Upper lobe of left lung (tissue), 6 donors: Measurements from ENCODE around the gene ATP6V1F. TPM values are rescaled to one million over a fixed set of nuclear protein-coding genes. Genes with fewer than 3 reads are reported as not detected.

Experiments used
- ATAC-seq, 2 donors: fragments of 200-7000 bp; cut with Tn5 transposase; one replicate each; pipeline ENCODE4 v1.9.1; 2022; ENCODE audit warnings: mild to moderate bottlenecking in 2 of 2, moderate library complexity in 2 of 2; ENCODE audit not compliant: low FRiP score in 2 of 2
- DNase-seq, 2 donors: peaks; one replicate each; pipeline ENCODE4 v3.0.0-alpha.2; 2019 to 2020
- H3K27ac ChIP-seq, 4 donors: fragments of 200-600 bp; sonication (generic); one replicate each; pipeline ENCODE4 v1.5.1; 2016 to 2019
- H3K27me3 ChIP-seq, 4 donors: fragments of 200-600 bp; sonication (generic); one replicate each; pipeline ENCODE4 v1.5.1; 2017 to 2019
- H3K36me3 ChIP-seq, 4 donors: fragments of 200-600 bp; sonication (generic); one replicate each; pipeline ENCODE4 v1.5.1; 2016 to 2019
- H3K4me1 ChIP-seq, 4 donors: fragments of 200-600 bp; sonication (generic); one replicate each; pipeline ENCODE4 v1.5.1; 2018 to 2019
- H3K4me3 ChIP-seq, 4 donors: fragments of 200-600 bp; sonication (generic); one replicate each; pipeline ENCODE4 v1.5.1; 2017 to 2019; ENCODE audit warnings: mild to moderate bottlenecking in 2 of 4, moderate library complexity in 1 of 4
- H3K9me3 ChIP-seq, 4 donors: fragments of 200-600 bp; sonication (generic); one replicate each; pipeline ENCODE4 v1.5.1; 2018 to 2019
- EP300 ChIP-seq, 4 donors: sonication (generic); formaldehyde crosslinking; IDR thresholded peaks; one replicate each; pipeline ENCODE4 v1.5.1; 2017; ENCODE audit warnings: antibody characterized with exemption in 4 of 4, control low read depth in 2 of 4
- POLR2A ChIP-seq, 4 donors: fragments of 450-650 bp; IDR thresholded peaks; one replicate each; pipeline ENCODE4 v1.5.1; 2016 to 2017; ENCODE audit warnings: antibody characterized with exemption in 4 of 4, mild to moderate bottlenecking in 2 of 4
- POLR2AphosphoS5 ChIP-seq, 2 donors: sonication (generic); formaldehyde crosslinking; IDR thresholded peaks; one replicate each; pipeline ENCODE4 v1.5.1; 2017; ENCODE audit warnings: antibody characterized with exemption in 2 of 2
- WGBS, 2 donors: methylation state at CpG; one replicate each; pipeline ENCODE4 v1.1.5; 2017 to 2018; 5-methylcytosine and 5-hydroxymethylcytosine counted together
- total RNA-seq, 6 donors: library from RNA; depleted of rRNA in 4 of 6; stranded (reverse); fragments of >200 nt in 4 of 6; gene quantifications; one replicate each; pipeline versions ENCODE4 v1.1.0 to v1.2.1, GENCODE V29; 2016 to 2021
- TF ChIP-seq, protein P1 (sequence below), 6 experiments: fragments of 450-650 bp in 4 of 6; fragments of 200-600 bp in 2 of 6; sonication (generic) in 2 of 6; IDR thresholded peaks; one replicate each; pipeline ENCODE4 v1.5.1; 2016 to 2019; ENCODE audit warnings: antibody characterized with exemption in 6 of 6
- donor health status: DM: no; HTN: no; CAD: no; lungs with moderate emphysema.
- donor health status: DM: no; HTN: yes; CAD: no; lungs with severe emphysema.

The ATP6V1F gene
- total RNA-seq, 6 donors from 2014 or later, result 99.8 to 224 (median 156) TPM

DNA sequence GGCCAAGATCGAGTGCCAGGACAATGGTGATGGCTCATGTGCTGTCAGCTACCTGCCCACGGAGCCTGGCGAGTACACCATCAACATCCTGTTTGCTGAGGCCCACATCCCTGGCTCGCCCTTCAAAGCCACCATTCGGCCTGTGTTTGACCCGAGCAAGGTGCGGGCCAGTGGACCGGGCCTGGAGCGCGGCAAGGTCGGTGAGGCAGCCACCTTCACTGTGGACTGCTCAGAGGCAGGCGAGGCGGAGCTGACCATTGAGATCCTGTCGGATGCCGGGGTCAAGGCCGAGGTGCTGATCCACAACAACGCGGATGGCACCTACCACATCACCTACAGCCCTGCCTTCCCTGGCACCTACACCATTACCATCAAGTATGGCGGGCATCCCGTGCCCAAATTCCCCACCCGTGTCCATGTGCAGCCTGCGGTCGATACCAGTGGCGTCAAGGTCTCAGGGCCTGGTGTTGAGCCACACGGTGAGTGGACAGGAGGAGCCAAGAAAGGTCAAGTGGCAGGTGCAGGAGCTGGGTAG is 17.8 kb upstream of the ATP6V1F start:
- Histone ChIP-seq H3K9me3 (no peaks in the 10 kb centered on the region), H3K4me1 (no peaks in the 10 kb centered on the region), H3K36me3 (no peaks in the 10 kb centered on the region), H3K27me3 (no peaks in the 10 kb centered on the region), H3K4me3 (no peak overlapping the region), H3K27ac (no peak overlapping the region)
- TF ChIP-seq POLR2AphosphoS5 (IDR thresholded peaks at IDR 0.05), result no peak
- TF ChIP-seq EP300 (IDR thresholded peaks at IDR 0.05), result no peak
- ATAC-seq (no peak), DNase-seq (peak in 1 of 2 donors; percentile 72)
- WGBS, 2 donors, result 90 to 96% methylated on average over 15 to 22 of the region's 25 CpGs

DNA sequence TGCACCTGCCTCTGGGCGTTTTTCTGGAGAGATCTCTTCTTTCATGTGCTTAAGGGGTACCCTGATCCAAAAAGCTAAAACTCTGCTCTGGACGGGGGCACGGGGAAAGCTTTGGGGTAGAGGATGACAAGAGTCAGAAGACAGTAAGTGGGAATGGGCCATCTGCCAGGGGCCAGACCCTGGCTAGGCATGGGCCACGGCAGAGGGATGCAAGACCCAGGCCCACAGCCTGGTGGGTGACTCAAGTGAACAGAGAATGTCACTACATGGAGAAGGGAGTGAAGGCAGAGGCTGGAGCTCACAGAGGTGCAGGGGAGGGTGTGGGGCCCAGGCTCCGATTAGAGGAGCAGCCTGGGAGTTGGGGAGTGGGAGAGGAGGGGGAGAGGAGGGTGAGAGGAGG is 17.2 kb upstream of the ATP6V1F start:
- no peak for DNase-seq
- no peaks in the 10 kb centered on the region for H3K36me3 ChIP-seq
- 90 to 91% methylated on average over 5 of the region's 5 CpGs for WGBS, 2 donors

DNA sequence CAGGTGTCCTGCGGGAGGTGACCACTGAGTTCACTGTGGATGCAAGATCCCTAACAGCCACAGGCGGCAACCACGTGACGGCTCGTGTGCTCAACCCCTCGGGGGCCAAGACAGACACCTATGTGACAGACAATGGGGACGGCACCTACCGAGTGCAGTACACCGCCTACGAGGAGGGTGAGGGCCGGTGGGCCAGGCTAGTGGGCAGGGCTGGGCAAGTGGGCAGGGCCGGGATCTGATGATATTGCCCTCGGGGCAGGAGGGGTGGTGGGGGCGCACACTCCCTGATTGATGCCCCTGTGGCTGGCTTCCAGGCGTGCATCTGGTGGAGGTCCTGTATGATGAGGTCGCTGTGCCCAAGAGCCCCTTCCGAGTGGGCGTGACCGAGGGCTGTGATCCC is 16.7 kb upstream of the ATP6V1F start:
- ATAC-seq, result no peak
- Histone ChIP-seq H3K36me3 (no peaks in the 10 kb centered on the region), H3K9me3 (no peaks in the 10 kb centered on the region), H3K4me1 (no peaks in the 10 kb centered on the region), H3K27me3 (no peaks in the 10 kb centered on the region), H3K27ac (no peak overlapping the region), H3K4me3 (no peak overlapping the region)
- DNase-seq, result peak in 1 of 2 donors; percentile 60
- no peak for TF ChIP-seq EP300 (IDR thresholded peaks at IDR 0.05)
- TF ChIP-seq, protein P1, sequence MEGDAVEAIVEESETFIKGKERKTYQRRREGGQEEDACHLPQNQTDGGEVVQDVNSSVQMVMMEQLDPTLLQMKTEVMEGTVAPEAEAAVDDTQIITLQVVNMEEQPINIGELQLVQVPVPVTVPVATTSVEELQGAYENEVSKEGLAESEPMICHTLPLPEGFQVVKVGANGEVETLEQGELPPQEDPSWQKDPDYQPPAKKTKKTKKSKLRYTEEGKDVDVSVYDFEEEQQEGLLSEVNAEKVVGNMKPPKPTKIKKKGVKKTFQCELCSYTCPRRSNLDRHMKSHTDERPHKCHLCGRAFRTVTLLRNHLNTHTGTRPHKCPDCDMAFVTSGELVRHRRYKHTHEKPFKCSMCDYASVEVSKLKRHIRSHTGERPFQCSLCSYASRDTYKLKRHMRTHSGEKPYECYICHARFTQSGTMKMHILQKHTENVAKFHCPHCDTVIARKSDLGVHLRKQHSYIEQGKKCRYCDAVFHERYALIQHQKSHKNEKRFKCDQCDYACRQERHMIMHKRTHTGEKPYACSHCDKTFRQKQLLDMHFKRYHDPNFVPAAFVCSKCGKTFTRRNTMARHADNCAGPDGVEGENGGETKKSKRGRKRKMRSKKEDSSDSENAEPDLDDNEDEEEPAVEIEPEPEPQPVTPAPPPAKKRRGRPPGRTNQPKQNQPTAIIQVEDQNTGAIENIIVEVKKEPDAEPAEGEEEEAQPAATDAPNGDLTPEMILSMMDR (IDR thresholded peaks at IDR 0.05), result no peak
- no peak for TF ChIP-seq POLR2AphosphoS5 (IDR thresholded peaks at IDR 0.05)
- TF ChIP-seq POLR2A (IDR thresholded peaks at IDR 0.05), result no peak
- WGBS, 2 donors, result 89 to 98% methylated on average over 7 to 16 of the region's 19 CpGs

More for the DNA sequence above, 17.2 kb upstream of the ATP6V1F start:
- Histone ChIP-seq H3K9me3 (no peaks in the 10 kb centered on the region), H3K27ac (no peak overlapping the region), H3K27me3 (no peaks in the 10 kb centered on the region), H3K4me1 (no peaks in the 10 kb centered on the region), H3K4me3 (no peak overlapping the region)
- TF ChIP-seq POLR2A (IDR thresholded peaks at IDR 0.05) (no peak), POLR2AphosphoS5 (IDR thresholded peaks at IDR 0.05) (no peak), EP300 (IDR thresholded peaks at IDR 0.05) (no peak)
- TF ChIP-seq, protein P1 (IDR thresholded peaks at IDR 0.05), result no peak
- ATAC-seq, result no peak

DNA sequence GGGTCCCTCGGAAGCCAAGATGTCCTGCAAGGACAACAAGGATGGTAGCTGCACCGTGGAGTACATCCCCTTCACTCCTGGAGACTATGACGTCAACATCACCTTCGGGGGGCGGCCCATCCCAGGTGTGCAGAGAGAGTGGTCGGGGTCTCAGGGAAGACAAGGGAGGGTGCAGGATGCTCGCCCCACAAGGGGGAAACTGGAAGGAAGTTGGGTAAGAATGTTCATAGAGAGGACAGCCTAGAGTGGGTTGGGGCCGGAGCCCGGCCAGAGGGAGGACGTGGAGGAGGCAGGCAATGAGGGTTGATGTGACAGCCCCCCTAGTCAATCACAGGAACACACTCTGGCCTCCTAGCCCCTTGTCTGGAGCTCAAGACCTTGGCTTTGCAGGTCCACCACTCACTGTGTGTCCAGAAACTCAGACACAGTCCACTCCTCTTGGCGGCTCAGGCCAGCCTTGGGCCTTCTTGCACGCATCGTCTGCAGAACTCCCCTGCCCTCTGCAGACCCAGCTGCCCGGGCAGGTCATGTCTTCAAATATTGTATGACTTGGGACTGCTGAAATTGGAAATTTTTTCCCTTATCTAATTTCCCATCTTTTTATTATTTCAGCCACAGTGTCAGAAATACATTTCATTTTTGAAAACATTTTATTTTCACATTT is 15.7 kb upstream of the ATP6V1F start:
- Histone ChIP-seq H3K36me3 (no peaks in the 10 kb centered on the region), H3K27me3 (no peaks in the 10 kb centered on the region), H3K27ac (no peak overlapping the region), H3K4me1 (no peaks in the 10 kb centered on the region), H3K4me3 (no peak overlapping the region), H3K9me3 (no peaks in the 10 kb centered on the region)
- ATAC-seq (no peak), DNase-seq (no peak)
- 79 to 84% methylated on average over 14 of the region's 14 CpGs for WGBS, 2 donors
- TF ChIP-seq, protein P1 (IDR thresholded peaks at IDR 0.05), result no peak
- TF ChIP-seq POLR2A (IDR thresholded peaks at IDR 0.05) (no peak), POLR2AphosphoS5 (IDR thresholded peaks at IDR 0.05) (no peak), EP300 (IDR thresholded peaks at IDR 0.05) (no peak)

DNA sequence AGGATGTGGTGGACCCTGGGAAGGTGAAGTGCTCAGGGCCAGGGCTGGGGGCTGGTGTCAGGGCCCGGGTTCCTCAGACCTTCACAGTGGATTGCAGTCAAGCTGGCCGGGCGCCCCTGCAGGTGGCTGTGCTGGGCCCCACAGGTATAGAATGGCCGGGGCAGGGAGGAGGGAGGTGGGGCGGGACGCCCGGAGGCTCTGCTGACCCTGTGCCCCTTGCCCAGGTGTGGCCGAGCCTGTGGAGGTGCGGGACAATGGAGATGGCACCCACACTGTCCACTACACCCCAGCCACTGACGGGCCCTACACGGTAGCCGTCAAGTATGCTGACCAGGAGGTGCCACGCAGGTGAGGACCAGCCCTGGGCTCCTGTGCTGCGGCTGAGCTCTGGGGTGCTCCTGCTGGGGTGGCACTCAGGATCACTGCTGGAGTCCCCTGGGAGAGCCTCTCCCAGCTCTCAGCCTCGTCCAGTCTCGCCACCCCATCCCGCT is 14.9 kb upstream of the ATP6V1F start:
- ATAC-seq (no peak), DNase-seq (peak in 1 of 2 donors; percentile 79)
- no peaks in the 10 kb centered on the region for H3K4me1 ChIP-seq
- 90 to 92% methylated on average over 2 to 16 of the region's 17 CpGs for WGBS, 2 donors
- H3K36me3 ChIP-seq, result no peaks in the 10 kb centered on the region
- H3K9me3 ChIP-seq, result no peaks in the 10 kb centered on the region
- H3K4me3 ChIP-seq, result no peak overlapping the region
- no peaks in the 10 kb centered on the region for H3K27me3 ChIP-seq
- no peak overlapping the region for H3K27ac ChIP-seq
- no peak for TF ChIP-seq EP300 (IDR thresholded peaks at IDR 0.05)
- no peak for TF ChIP-seq POLR2AphosphoS5 (IDR thresholded peaks at IDR 0.05)
- TF ChIP-seq, protein P1 (IDR thresholded peaks at IDR 0.05), result no peak
- no peak for TF ChIP-seq POLR2A (IDR thresholded peaks at IDR 0.05)
